AG09319 (cell line): Measurements from ENCODE around the gene RPL19.

Experiments used
- DNase-seq: peaks from one replicate; pipeline ENCODE4 v3.0.0-alpha.2; 2010; ENCODE audit warnings: low read depth; ENCODE audit errors: extremely low read depth
- CTCF ChIP-seq: IDR thresholded peaks from 2 replicates; pipeline ENCODE4 v1.5.1; 2011; ENCODE audit warnings: low read depth, mild to moderate bottlenecking, inconsistent platforms, low read length, moderate library complexity

The RPL19 gene

DNA sequence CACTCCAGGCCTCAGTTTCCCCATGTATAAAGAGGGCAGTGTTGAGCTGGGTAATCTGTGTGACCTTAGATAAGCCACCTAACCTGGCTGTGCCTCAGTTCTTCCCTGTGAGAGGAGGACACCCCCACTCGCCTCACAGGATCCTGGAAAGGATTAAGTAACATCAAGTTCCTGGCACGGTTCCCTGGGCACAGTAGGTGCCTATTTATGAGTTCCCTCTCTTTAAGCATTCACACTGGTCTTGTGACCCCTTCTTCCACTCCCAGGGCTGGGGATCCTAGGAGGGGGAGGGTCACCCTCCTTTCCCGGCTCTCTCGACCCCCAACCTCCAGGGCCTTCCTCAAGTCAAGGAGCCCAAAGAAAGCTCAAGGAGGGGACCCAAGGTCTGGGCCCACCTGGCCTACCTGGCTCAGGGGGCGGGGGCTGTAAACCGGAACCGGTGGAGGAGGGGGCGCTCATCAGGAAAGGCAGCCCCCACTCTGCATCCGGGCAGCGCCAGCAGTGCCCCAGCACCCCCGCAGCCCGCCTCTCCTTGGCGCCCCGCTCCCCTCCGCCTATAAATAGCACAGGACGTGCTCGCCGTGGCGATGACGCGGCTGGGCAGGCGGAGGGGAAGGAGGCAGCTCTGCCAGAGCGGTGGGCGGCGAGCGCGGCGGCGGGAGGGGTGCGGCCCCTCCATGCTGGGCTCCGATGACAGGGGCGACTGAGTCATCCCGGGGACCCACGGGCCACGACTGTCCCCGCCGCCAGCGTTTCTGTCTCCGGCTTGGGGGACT lies 9.4 kb downstream of the RPL19 start:
- no peak for DNase-seq
- no peak for TF ChIP-seq CTCF

DNA sequence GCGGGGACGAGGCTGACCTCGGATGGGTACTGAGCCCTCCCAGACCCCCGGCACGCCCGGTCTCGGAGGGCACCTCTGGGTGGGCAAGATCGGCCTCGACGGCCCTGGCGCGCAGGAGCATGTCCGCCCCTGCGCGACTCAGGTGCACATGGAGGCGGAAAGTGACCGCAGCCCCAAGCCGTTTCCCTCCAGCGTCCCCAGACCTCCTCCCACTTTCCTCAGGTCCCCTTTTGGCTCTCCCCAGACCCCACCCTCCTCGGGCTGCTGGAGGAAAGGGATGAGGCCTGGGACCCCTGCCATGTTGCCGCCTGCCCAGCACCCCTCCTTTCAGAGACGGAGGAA lies 10.0 kb downstream of the RPL19 start:
- DNase-seq: no peak
- TF ChIP-seq CTCF: no peak

- TF ChIP-seq CTCF: no peak
- no peak for DNase-seq
These were observed 12.2 kb downstream of the RPL19 start for GRCh38 chr17:39212195-39212810.

GRCh38 chr17:39212841-39213480 lies 12.9 kb downstream of the RPL19 start:
- TF ChIP-seq CTCF: no peak
- DNase-seq: no peak

DNA sequence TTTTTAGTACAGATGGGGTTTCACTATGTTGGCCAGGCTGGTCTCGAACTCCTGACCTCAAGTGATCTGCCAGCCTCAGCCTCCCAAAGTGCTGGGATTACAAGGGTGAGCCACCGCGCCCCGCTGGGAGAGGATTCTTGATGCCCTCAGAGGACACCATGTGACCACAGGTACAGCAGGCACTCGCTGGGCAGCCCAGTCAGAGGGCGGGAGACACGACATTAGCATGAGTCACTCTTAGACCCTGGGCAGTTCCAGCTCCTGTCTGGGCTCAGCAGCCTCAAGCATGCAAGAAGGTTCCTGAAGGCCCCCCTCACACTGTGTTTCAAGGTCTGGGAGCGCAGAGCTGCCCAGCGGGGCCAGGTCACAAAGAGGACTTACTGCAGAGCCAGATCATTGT lies 13.8 kb downstream of the RPL19 start:
- no peak for TF ChIP-seq CTCF
- DNase-seq: no peak

DNA sequence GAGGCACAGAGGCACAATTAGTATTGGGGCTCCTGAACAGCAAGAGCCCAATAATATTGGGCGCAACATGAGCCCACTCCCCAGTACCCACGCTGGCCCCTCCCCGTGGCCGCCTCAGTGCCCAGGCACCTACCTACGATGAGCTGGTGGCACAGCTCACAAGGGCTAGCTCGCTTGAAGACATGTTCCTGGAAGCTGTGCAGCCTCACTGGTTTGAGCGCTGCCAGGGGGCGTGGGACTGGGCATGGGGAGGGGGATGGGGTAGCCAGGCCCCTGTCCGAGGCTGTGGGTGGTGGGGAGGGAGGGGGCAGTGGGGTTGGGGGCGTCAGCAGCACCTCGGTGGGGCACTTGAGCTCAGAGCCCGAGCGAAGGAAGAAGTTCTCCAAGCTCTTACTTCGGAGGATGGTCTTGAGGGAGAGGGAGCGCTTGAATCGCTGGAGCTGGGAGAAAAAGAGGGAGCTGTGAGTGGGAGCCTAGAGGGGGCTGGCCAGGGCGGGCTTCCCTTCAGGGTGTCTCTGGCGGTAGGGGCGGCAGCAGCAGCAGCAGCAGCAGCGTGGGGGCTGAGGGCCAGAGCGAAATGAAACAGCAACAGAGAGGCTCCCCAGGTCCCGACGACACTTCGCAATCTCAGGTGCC lies 17.8 kb downstream of the RPL19 start:
- no peak for TF ChIP-seq CTCF
- DNase-seq: no peak

GRCh38 chr17:39218906-39219305 lies 18.8 kb downstream of the RPL19 start:
- no peak for DNase-seq
- TF ChIP-seq CTCF: no peak
